Measurements from ENCODE around the gene GLG1.
"Not testable (repeated sequence)": the region's sequence is repeated elsewhere in the genome, so short reads cannot be mapped to it uniquely, and the experiment has no call there.

The GLG1 gene

GRCh38 chr16:74606521-74607309, at the start of gene GLG1:
Gene GLG1 (minus strand): TSS chr16:74607114. CDS start chr16:74607094, 20 bp downstream.
- DNase-seq, result peak; percentile 92

DNA sequence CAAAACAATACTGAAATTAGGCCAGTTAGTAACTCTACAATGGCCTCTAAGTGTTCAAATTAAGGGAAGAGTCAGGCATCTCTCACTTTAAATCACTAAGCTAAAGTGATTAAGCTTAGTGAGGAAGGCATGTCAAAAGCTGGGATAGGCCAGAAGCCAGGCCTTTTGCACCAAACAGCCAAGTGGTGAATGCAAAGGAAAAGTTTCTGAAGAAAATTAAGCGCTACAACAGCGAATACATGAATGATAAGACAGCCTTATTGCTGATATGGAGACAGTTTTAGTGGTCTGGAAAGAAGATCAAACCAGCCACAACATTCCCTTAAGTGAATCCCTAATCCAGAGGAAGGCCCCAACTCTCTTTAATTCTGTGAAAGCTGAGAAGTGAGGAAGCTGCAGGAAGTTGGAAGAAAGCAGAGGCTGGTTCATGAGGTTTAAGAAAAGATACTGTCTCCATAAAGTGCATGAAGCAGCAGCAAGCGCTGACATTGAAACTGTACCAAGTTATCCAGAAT, 47.7 kb upstream of the GLG1 start:
- DNase-seq, result no peak

DNA sequence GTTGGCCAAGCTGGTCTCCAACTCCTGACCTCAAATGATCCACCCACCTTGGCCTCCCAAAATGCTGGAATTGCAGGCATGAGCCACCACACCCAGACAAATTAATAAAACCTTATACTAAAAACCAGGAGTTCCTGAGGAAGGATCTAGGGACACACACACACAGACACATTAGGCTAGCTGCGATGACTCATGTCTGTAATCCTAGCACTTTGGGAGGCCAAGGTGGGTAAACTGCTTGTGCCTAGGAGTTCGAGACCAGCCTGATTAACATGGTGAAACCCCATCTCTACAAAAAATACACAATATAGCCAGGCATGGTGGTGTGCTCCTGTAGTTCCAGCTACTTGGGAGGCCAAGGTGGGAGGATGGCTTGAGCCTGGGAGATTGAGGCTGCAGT, 46.0 kb upstream of the GLG1 start:
- not testable (repeated sequence) for DNase-seq

DNA sequence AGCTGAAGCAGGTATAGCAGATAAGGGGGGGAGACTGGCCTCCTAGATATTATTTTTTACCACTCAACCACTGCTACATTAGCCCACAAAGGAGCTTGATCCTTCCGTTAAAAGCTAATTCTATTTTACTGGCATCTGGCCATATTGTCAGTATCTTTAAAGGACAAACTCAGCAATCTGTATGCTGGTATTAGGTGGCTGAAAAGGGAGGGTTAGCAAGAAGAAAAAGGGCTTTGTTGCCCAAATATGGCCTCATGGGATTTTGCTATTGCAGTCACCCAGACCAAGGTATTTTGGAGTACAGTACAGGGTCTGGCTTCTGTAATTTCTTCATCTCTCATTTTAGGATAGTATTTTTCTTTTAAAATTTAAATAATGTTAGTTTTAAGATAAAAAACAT, 45.3 kb upstream of the GLG1 start:
- no peak for DNase-seq

GRCh38 chr16:74651841-74652240, 44.9 kb upstream of the GLG1 start:
- DNase-seq, result no peak

DNA sequence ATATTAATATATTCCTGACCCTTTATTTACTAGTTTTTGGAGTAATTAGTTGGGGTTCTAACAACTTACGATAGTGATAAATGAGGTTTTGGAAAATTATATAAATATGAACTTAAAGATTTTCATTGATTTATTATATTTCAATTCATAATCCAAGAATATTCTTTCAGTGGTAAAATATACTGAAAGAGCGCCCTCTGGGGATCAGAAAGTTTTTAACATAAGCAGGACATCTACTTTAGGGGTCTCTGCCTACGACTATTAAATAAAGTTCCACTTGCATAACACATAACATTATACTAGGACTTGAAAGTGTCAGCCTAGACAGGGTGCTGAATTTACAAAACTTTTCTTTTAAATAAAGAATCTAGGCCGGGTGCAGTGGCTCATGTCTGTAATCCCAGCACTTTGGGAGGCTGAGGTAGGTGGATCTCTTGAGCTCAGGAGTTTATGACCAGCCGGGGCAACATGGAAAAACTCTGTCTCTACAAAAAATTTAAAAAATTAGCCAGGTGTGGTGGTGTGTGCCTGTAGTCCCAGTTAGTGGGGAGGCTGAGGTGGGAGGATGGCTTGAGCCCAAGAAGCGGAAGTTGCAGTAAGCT, 44.2 kb upstream of the GLG1 start:
- DNase-seq, result no peak

DNA sequence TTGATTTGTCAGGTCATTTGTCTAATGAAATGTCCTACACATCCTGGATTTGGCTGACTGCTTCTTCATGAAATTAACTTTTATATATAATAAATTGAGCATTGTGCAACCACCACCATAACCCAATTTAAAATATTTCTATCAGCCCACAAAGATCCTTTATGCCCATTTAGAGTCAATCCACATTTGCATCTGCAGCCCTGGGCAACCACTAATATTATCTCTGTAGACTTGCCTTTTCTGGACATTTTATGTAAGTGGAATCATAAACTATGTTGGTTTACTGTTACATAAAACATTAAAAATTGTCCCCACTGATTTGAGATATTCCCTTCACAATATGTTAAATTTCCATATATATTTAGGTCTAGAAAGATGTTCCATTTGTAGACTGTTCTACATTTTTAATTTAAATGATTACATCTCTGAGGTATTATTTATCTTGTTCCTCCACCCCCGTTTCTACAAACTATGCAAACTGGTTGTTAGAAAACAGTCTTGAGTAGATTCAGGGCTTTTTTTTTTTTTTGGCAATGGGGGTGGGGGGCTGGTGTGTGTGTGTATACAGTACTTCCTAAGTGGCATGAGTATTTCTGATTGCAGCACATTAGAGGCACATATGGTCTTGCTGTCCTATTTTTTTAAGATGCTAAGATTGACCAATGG, 43.1 kb upstream of the GLG1 start:
- DNase-seq, result no peak

- DNase-seq, result no peak
These were observed 35.1 kb upstream of the GLG1 start for GRCh38 chr16:74641969-74642368.

DNA sequence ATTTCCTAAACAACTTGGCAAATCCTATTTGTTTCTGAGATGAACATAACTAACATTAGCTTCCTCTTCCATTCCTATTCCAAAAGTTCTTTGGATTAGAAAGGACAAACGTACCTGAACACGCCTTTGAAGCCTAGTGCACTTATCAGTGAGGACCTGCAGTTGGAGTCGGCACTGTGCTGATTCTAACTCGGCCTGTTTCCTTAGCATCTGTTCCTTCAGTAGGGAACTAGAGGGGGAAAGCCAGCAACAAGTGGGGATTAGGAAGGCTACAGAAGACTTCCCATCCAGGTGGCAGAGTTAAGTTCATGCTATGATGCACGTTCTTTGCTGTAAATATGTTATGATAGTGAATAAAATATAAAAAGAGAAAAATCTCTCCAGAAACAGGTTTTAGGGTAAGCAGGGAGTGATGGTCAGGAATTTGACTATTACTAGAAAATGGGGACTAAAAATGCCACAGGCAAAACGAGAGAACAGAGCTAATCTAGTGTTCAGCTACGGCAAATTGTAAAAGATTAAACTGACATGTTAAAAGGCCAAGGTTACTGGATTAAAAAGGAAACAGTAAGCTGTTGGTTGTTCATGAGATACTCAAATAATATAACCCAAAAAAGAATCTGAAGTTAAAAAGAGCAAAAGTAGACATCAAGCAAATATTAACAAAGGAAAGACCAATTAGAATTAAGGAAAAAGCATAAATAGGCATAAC, 31.0 kb upstream of the GLG1 start:
- DNase-seq, result no peak

- DNase-seq, result no peak
These were observed 28.4 kb upstream of the GLG1 start for GRCh38 chr16:74635303-74635702.

- DNase-seq, result no peak
These were observed 26.8 kb upstream of the GLG1 start for GRCh38 chr16:74633686-74634085.

DNA sequence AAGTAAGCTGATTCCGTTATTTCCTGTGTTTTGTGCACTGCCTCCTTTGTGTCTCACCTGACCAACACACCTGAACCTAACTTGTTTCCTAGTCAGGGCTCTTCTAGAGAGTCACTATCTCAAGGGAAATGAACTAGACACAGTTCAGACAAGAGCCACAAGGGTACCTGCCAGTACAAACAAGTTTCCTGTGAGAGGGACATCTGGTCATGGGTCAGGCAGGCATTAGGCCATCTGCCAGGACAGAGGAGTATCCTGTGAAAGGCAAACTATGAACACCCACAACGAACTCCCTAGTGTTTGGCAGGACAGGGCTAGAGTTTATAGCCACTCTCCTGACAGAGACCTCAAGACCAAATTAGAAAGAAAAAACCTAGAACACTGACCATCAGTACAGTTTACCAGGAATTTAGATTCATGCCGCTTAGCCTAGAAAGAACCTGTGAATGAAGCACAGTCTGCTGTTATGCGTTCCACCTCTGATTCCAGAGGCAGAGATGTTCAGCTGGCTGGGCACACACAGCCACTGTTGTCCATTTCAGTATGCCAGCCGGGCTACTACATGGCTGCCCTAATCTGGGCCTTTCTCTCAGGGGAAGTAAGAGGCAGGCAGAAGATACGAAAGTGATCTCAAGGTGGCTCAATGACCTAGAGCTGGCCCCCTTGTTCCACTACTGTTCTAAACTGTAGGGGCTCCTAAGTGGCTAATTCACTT, 20.7 kb upstream of the GLG1 start:
- DNase-seq, result no peak

DNA sequence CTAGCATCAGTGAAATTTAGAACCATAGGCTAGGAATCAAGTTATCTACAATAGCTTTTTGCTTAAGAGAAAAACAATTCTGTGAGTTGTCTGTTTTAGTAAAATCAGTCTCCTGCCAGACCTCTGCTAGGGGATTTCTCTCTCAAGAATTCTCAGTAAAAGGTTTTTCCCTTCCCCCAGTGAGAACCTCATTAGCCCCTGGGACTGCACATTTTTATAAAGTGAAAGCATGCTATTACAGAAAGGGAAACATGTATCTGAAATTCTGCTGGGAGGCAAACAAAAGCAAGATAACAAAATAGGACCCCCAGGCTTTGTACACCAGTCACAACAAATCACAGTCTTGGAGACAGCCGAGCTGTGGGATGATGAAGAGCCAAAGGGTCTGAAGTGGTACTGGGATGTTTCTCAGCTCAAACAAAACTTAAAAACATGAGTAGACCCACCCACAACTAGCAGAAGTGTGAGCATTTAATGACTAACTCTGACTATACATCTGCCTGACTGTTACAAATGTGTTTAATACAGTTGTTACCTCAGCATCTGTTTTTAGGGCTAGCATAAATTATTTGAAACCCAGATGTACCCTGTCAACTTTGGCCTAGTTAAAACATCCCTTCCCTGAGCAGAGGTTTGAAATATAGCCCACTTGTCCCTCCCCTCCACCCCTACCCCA, 20.0 kb upstream of the GLG1 start:
- DNase-seq, result no peak

GRCh38 chr16:74625500-74626350, 18.8 kb upstream of the GLG1 start:
- peak; percentile 38 for DNase-seq

DNA sequence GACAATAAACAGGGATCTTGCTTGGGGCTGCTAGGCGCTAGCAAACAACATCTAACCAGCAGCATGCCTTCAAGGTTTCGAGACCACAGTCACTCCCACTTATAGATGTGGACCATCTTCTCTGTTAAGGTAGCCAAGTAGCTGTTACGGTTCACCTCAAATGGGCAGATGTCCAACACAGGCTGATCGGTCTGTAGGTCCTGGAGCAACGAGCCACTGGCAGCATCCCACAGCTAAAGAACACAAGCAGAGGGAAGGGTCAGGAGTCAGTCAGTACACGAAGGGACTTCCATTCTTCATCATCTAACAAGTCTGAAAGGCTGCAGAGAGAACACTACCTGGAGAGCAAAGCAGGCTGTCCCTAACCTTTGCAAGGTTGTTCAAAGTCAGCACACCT, 16.9 kb upstream of the GLG1 start:
- DNase-seq, result no peak

DNA sequence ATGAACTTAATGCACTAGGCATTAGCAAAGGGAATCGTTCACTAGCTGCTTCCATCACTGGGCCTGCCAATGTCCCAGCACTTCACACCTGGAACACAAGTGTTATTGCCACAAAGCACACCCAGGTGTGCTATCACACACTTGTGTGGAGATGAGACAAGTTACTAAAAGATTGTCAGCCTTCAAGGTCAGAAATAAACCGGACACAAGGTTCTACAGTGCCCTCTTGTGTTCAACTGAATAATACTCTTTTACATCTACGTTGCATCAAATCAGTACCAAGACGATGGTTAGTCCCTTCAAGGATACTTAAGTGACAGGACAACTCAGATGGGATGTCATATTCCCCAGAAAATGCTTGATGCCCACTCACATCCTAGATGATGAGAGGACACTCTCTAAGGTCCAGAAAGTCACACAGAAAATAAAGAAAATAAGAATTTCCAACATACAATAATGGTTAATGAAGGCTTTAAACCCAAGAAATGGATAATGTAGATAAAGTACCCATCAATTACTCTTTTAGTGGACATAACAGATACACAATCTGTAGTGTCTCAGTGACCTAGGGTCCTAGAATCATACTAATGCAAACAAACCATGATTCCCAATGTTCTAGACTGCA, 16.4 kb upstream of the GLG1 start:
- no peak for DNase-seq

DNA sequence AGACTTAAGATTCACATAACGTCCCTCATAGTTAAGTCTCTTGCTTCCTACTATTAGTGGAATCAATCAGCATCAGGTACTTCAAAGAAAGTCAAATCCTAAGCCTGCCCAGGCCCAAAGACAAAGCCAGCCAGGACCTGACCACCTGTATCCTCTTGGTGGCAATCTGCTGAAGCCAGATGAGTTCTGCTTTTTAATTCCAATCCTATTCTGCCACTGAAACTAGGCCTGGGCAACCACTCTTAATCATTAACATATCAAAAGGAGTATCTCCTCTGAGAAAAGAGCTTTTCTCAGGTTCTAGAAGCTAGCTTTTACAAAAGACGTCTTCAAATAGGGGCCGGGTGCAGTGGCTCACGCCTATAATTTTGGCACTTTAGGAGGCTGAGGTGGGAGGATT, 15.1 kb upstream of the GLG1 start:
- DNase-seq, result no peak

- DNase-seq, result no peak
These were observed 10.4 kb upstream of the GLG1 start for GRCh38 chr16:74617206-74617788.

DNA sequence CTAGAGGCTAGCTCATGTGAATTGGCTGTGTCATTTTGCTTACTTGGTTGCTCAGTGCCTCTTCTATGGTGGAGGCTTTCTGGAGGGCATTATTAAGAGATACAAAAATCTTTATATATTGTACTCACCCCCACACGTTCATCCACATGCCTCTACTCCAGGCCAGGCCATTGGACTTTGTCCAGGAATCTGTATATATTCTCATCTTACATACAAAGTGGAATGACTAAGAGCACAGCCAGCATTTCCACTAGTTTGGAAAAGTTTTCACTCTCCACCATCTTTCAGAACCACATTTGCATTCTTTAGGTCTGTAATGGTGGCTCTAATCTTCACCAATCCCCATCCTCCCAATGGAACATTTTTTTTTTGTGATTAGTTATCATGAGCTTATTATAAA, 4.8 kb upstream of the GLG1 start:
- no peak for DNase-seq

- peak; percentile 27 for DNase-seq
These were observed 2.0 kb upstream of the GLG1 start for GRCh38 chr16:74608944-74609343.
